SK-N-SH treated with all-trans-retinoic acid at 6 μM for 48 hours (cell line): ENCODE measurements around the gene ZC3H10.

Source experiments
- ATAC-seq: fragments of 200-7000 bp; cut with Tn5 transposase; 3 replicates; pipeline ENCODE4 v1.9.1; 2020; ENCODE audit warnings: mild to moderate bottlenecking, moderate library complexity
- ARNTL ChIP-seq: fragments of 450-650 bp; formaldehyde crosslinking; IDR thresholded peaks from 2 replicates; pipeline ENCODE4 v1.5.0; 2020; ENCODE audit warnings: low read depth, mild to moderate bottlenecking, moderate library complexity, borderline replicate concordance
- BACH2 ChIP-seq: fragments of 250-450 bp; sonication (Bioruptor Pico); IDR thresholded peaks from 2 replicates; pipeline ENCODE4 v1.9.0; 2021; ENCODE audit warnings: mild to moderate bottlenecking, borderline replicate concordance
- CREB5 ChIP-seq: fragments of 250-450 bp; sonication (Bioruptor Pico); IDR thresholded peaks from 2 replicates; pipeline ENCODE4 v1.5.1; 2020; ENCODE audit warnings: low read depth, mild to moderate bottlenecking, moderate library complexity
- CSDC2 ChIP-seq: fragments of 250-450 bp; sonication (Bioruptor Pico); IDR thresholded peaks from 2 replicates; pipeline ENCODE4 v1.5.0; 2020; ENCODE audit warnings: mild to moderate bottlenecking, moderate library complexity
- CSRNP3 ChIP-seq: fragments of 250-450 bp; sonication (Bioruptor Pico); IDR thresholded peaks from 2 replicates; pipeline ENCODE4 v1.5.1; 2021; ENCODE audit warnings: mild to moderate bottlenecking, moderate library complexity
- GLIS3 ChIP-seq: fragments of 250-450 bp; sonication (Bioruptor Pico); IDR thresholded peaks from 2 replicates; pipeline ENCODE4 v1.5.0; 2020; ENCODE audit warnings: mild to moderate bottlenecking, moderate library complexity
- OSR1 ChIP-seq: fragments of 250-450 bp; sonication (Bioruptor Pico); IDR thresholded peaks from 2 replicates; pipeline ENCODE4 v1.8.0; 2022; ENCODE audit warnings: moderate library complexity, mild to moderate bottlenecking, inconsistent platforms
- PATZ1 ChIP-seq: fragments of 250-450 bp; sonication (Bioruptor Pico); IDR thresholded peaks from 2 replicates; pipeline ENCODE4 v1.8.0; 2020; ENCODE audit warnings: mild to moderate bottlenecking, moderate library complexity, borderline replicate concordance
- POU6F1 ChIP-seq: fragments of 250-450 bp; sonication (Bioruptor Pico); IDR thresholded peaks from 2 replicates; pipeline ENCODE4 v1.8.0; 2021; ENCODE audit warnings: low read depth, mild to moderate bottlenecking, moderate library complexity, borderline replicate concordance
- PPARA ChIP-seq: fragments of 250-450 bp; sonication (Bioruptor Pico); IDR thresholded peaks from 2 replicates; pipeline ENCODE4 v1.5.0; 2020; ENCODE audit warnings: mild to moderate bottlenecking, borderline replicate concordance
- RARB ChIP-seq: fragments of 250-450 bp; sonication (Bioruptor Pico); IDR thresholded peaks from 2 replicates; pipeline ENCODE4 v1.8.0; 2021; ENCODE audit warnings: mild to moderate bottlenecking, moderate library complexity
- TCF4 ChIP-seq: fragments of 250-450 bp; sonication (Bioruptor Pico); IDR thresholded peaks from 2 replicates; pipeline ENCODE4 v1.8.0; 2021; ENCODE audit warnings: mild to moderate bottlenecking, moderate library complexity, borderline replicate concordance
- TOX ChIP-seq: fragments of 250-450 bp; sonication (Bioruptor Pico); IDR thresholded peaks from 2 replicates; pipeline ENCODE4 v1.8.0; 2021; ENCODE audit warnings: mild to moderate bottlenecking, moderate library complexity, borderline replicate concordance
- TSHZ2 ChIP-seq: fragments of 250-450 bp; sonication (Bioruptor Pico); IDR thresholded peaks from 2 replicates; pipeline ENCODE4 v1.5.0; 2020; ENCODE audit warnings: mild to moderate bottlenecking, moderate library complexity
- ZC3H10 ChIP-seq: fragments of 250-450 bp; sonication (Bioruptor Pico); IDR thresholded peaks from 2 replicates; pipeline ENCODE4 v1.5.1; 2021; ENCODE audit warnings: mild to moderate bottlenecking, moderate library complexity
- ZFP3 ChIP-seq: fragments of 250-450 bp; sonication (Bioruptor Pico); IDR thresholded peaks from 2 replicates; pipeline ENCODE4 v1.5.0; 2020; ENCODE audit warnings: mild to moderate bottlenecking, moderate library complexity
- ZFP30 ChIP-seq: fragments of 450-650 bp; formaldehyde crosslinking; IDR thresholded peaks from 2 replicates; pipeline ENCODE4 v1.5.0; 2022; ENCODE audit warnings: mild to moderate bottlenecking, moderate library complexity
- ZNF565 ChIP-seq: fragments of 450-650 bp; formaldehyde crosslinking; conservative IDR thresholded peaks from 2 replicates; pipeline ENCODE4 v1.5.0; 2020; ENCODE audit warnings: low read depth, mild to moderate bottlenecking, moderate library complexity
- ZNF8 ChIP-seq: fragments of 450-650 bp; formaldehyde crosslinking; IDR thresholded peaks from 2 replicates; pipeline ENCODE4 v1.5.0; 2020; ENCODE audit warnings: mild to moderate bottlenecking, moderate library complexity

Gene ZC3H10

GRCh38 chr12:56161690-56162351, 43.8 kb downstream of the ZC3H10 start:
- no peak for ATAC-seq
- TF ChIP-seq ZFP3 (CRISPR knock-in tag) (no peak), CSDC2 (no peak), TOX (CRISPR knock-in tag) (no peak), POU6F1 (CRISPR knock-in tag) (no peak), TSHZ2 (no peak), BACH2 (CRISPR knock-in tag) (no peak), ZNF8 (CRISPR knock-in tag) (no peak), OSR1 (no peak), ZFP30 (CRISPR knock-in tag) (no peak), RARB (CRISPR knock-in tag) (no peak), CSRNP3 (CRISPR knock-in tag) (no peak), ZC3H10 (CRISPR knock-in tag) (no peak), ARNTL (CRISPR knock-in tag) (no peak), ZNF565 (CRISPR knock-in tag) (no peak), CREB5 (CRISPR knock-in tag) (no peak), GLIS3 (CRISPR knock-in tag) (no peak), PPARA (no peak), PATZ1 (no peak), TCF4 (no peak)

GRCh38 chr12:56162468-56163290, 44.6 kb downstream of the ZC3H10 start:
- no peak for ATAC-seq
- TF ChIP-seq RARB (CRISPR knock-in tag) (0 out of 2 replicates have a peak, but pooled peaks have one; percentile 21), CSRNP3 (CRISPR knock-in tag) (no peak)
